ENCODE results near the gene KRT8.

The KRT8 gene

DNA sequence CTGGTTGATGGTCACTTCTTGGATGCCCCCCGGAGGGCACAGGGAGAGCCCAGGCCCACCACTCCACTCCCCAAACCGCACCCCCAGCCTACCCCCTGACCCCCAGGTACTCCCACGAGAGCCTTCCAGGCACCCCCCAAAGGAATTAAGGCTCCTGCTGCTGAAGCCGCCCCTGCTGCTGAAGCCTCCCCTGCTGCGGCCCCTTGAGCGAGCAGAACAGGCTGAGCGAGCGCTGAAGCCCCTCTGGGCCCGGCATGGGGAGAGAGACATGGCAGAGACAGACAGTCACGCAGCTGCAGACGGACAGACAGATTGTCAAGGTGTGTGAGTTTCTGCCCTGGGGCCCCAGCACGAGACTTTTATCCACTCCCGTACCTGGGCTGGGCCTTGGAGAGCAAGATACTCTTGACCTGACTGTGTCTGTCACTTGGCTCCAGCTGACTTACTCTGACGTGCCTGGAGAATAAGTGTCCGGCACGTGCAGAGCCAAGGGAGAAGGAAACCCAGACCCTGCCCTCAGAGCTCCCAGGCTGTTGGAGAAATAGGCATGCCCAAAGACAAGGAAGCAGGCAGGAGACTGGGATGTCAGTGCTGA lies 56.1 kb downstream of the KRT8 start, which contains the start of gene KRT78:
KRT78 (minus strand) TSS at position 334 of the 595 bp plus-strand sequence; CDS start at position 270, 64 bp downstream.
- no peak for DNase-seq (ENCODE audit: low read depth)
- H3K4me3 ChIP-seq (ENCODE audit: low read depth, low read length) = no peak within 1 kb of the TSS
- TF ChIP-seq, protein P1, sequence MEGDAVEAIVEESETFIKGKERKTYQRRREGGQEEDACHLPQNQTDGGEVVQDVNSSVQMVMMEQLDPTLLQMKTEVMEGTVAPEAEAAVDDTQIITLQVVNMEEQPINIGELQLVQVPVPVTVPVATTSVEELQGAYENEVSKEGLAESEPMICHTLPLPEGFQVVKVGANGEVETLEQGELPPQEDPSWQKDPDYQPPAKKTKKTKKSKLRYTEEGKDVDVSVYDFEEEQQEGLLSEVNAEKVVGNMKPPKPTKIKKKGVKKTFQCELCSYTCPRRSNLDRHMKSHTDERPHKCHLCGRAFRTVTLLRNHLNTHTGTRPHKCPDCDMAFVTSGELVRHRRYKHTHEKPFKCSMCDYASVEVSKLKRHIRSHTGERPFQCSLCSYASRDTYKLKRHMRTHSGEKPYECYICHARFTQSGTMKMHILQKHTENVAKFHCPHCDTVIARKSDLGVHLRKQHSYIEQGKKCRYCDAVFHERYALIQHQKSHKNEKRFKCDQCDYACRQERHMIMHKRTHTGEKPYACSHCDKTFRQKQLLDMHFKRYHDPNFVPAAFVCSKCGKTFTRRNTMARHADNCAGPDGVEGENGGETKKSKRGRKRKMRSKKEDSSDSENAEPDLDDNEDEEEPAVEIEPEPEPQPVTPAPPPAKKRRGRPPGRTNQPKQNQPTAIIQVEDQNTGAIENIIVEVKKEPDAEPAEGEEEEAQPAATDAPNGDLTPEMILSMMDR (IDR thresholded peaks at IDR 0.05; ENCODE audit: low read depth, low read length, missing control alignments) = no peak

GRCh38 chr12:52847335-52848102 lies 57.4 kb downstream of the KRT8 start:
- TF ChIP-seq, protein P1 (IDR thresholded peaks at IDR 0.05; ENCODE audit: low read depth, low read length, missing control alignments) = no peak
- DNase-seq (ENCODE audit: low read depth) = no peak
- no peak overlapping the region for H3K4me3 ChIP-seq (ENCODE audit: low read depth, low read length)

All from GM12864 (cell line).